HepG2 (cell line): Measurements from ENCODE around the gene SLC35G2. TPM values are rescaled to one million over a fixed set of nuclear protein-coding genes. Genes with fewer than 3 reads are reported as not detected.

Source experiments
- CBX1 ChIP-seq: IDR thresholded peaks from one replicate; pipeline ENCODE4 v1.6.1; 2016; ENCODE audit warnings: antibody characterized with exemption, low read depth
- DBP ChIP-seq: sonication (generic); formaldehyde crosslinking; IDR thresholded peaks from 2 replicates; pipeline ENCODE4 v1.4.0; 2020; ENCODE audit warnings: missing genetic modification reagents; ENCODE audit errors: not compliant biosample characterization
- ETV6 ChIP-seq: sonication (generic); formaldehyde crosslinking; conservative IDR thresholded peaks from 2 replicates; pipeline ENCODE4 v1.4.0; 2020; ENCODE audit warnings: missing genetic modification reagents
- HMGXB4 ChIP-seq, 2 experiments: sonication (generic) in 1 of 2; formaldehyde crosslinking in 1 of 2; IDR thresholded peaks; 2 replicates each; pipeline versions ENCODE4 v1.4.0 to v1.6.1; 2018 to 2020; ENCODE audit warnings: missing genetic modification reagents in 2 of 2, borderline replicate concordance in 1 of 2, low read depth in 1 of 2, mild to moderate bottlenecking in 1 of 2, missing biosample characterization in 1 of 2
- MTA1 ChIP-seq: sonication (generic); formaldehyde crosslinking; IDR thresholded peaks from 2 replicates; pipeline ENCODE4 v1.4.0; 2020; ENCODE audit warnings: missing genetic modification reagents, mild to moderate bottlenecking, borderline replicate concordance
- NFKBIZ ChIP-seq: IDR thresholded peaks from 2 replicates; pipeline ENCODE4 v1.6.1; 2018; ENCODE audit warnings: missing genetic modification reagents, missing compliant biosample characterization
- YEATS4 ChIP-seq: sonication (generic); formaldehyde crosslinking; IDR thresholded peaks from 2 replicates; pipeline ENCODE4 v1.4.0; 2020; ENCODE audit warnings: missing genetic modification reagents, borderline replicate concordance
- ZBTB21 ChIP-seq: sonication (generic); formaldehyde crosslinking; IDR thresholded peaks from 2 replicates; pipeline ENCODE4 v1.4.0; 2020; ENCODE audit warnings: missing genetic modification reagents
- ZBTB37 ChIP-seq: sonication (generic); formaldehyde crosslinking; IDR thresholded peaks from 2 replicates; pipeline ENCODE4 v1.4.0; 2020; ENCODE audit warnings: mild to moderate bottlenecking, missing genetic modification reagents
- ZHX1 ChIP-seq: sonication (generic); formaldehyde crosslinking; IDR thresholded peaks from 2 replicates; pipeline ENCODE4 v1.8.1; 2022; ENCODE audit warnings: low read depth, mild to moderate bottlenecking, missing genetic modification reagents
- ZNF3 ChIP-seq: IDR thresholded peaks from 2 replicates; pipeline ENCODE4 v1.7.0; 2017; ENCODE audit warnings: inconsistent platforms
- ZNF546 ChIP-seq: sonication (generic); formaldehyde crosslinking; conservative IDR thresholded peaks from 2 replicates; pipeline ENCODE4 v1.8.1; 2023; ENCODE audit warnings: mild to moderate bottlenecking, missing genetic modification reagents
- ZNF550 ChIP-seq: sonication (generic); formaldehyde crosslinking; IDR thresholded peaks from 2 replicates; pipeline ENCODE4 v1.4.0; 2020; ENCODE audit warnings: mild to moderate bottlenecking, missing genetic modification reagents, borderline replicate concordance
- ZNF607 ChIP-seq: sonication (generic); formaldehyde crosslinking; IDR thresholded peaks from 2 replicates; pipeline ENCODE4 v1.5.1; 2020; ENCODE audit warnings: missing genetic modification reagents, mild to moderate bottlenecking, borderline replicate concordance
- ZNF782 ChIP-seq: sonication (generic); formaldehyde crosslinking; IDR thresholded peaks from 2 replicates; pipeline ENCODE4 v1.4.0; 2020; ENCODE audit warnings: missing genetic modification reagents, mild to moderate bottlenecking, borderline replicate concordance
- polyA plus RNA-seq, 8 experiments: library from polyadenylated mRNA; depleted of rRNA in 3 of 8; stranded (reverse) in 7 of 8; unstranded in 1 of 8; fragments of >200 nt; fragmentation: Illumina TruSeq in 4 of 8; extraction: Trizol in 4 of 8; gene quantifications; 2 replicates each; pipeline versions ENCODE4 v1.2.1 to v1.2.3, GENCODE V29; 2011 to 2016; ENCODE audit warnings: low read depth in 4 of 8, missing spikeins in 1 of 8, mixed read lengths in 1 of 8; ENCODE audit not compliant: insufficient read depth in 1 of 8
- total RNA-seq, 5 experiments: library from RNA; depleted of rRNA; stranded (reverse); fragments of >200 nt; fragmentation: Illumina TruSeq; extraction: Trizol; gene quantifications; 2 replicates each; pipeline ENCODE4 v1.2.3, GENCODE V29; 2016; ENCODE audit warnings: low read depth in 1 of 5
- TF ChIP-seq, protein P1 (sequence below): sonication (generic); formaldehyde crosslinking; IDR thresholded peaks from 2 replicates; pipeline ENCODE4 v1.9.0; 2021; ENCODE audit warnings: missing genetic modification reagents, mild to moderate bottlenecking, borderline replicate concordance

SLC35G2 gene
- total and polyA plus RNA-seq, 2 of the 13 experiments (the other 11 are each of a cell fraction or from before 2014, with no cell fraction given), result 7.6 to 10.3 TPM

GRCh38 chr3:136819731-136820679 lies 1.1 kb downstream of the SLC35G2 start (continued):
- TF ChIP-seq ZNF550, result no peak
- no peak for TF ChIP-seq YEATS4 (CRISPR knock-in tag)
- no peak for TF ChIP-seq NFKBIZ (CRISPR knock-in tag)
- peak; percentile 58; the same call in 1 of the 2 replicates for TF ChIP-seq ZNF782 (CRISPR knock-in tag)
- TF ChIP-seq MTA1 (CRISPR knock-in tag), result no peak
- TF ChIP-seq ZBTB37 (CRISPR knock-in tag), result no peak
- no peak for TF ChIP-seq ZBTB21 (CRISPR knock-in tag)
- TF ChIP-seq ZHX1 (CRISPR knock-in tag), result no peak
- no peak for TF ChIP-seq DBP (CRISPR knock-in tag)
- TF ChIP-seq, protein P1, sequence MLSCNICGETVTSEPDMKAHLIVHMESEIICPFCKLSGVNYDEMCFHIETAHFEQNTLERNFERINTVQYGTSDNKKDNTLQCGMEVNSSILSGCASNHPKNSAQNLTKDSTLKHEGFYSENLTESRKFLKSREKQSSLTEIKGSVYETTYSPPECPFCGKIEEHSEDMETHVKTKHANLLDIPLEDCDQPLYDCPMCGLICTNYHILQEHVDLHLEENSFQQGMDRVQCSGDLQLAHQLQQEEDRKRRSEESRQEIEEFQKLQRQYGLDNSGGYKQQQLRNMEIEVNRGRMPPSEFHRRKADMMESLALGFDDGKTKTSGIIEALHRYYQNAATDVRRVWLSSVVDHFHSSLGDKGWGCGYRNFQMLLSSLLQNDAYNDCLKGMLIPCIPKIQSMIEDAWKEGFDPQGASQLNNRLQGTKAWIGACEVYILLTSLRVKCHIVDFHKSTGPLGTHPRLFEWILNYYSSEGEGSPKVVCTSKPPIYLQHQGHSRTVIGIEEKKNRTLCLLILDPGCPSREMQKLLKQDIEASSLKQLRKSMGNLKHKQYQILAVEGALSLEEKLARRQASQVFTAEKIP, result no peak
- TF ChIP-seq ETV6 (CRISPR knock-in tag), result no peak
- no peak for TF ChIP-seq ZNF546
- no peak for TF ChIP-seq ZNF3
- no peak for TF ChIP-seq CBX1
- peak in 1 of 2 experiments; percentile 40; a peak in 3 of 4 replicates for TF ChIP-seq HMGXB4 (CRISPR knock-in tag; IDR thresholded peaks at IDR 0.05; ENCODE audit: borderline replicate concordance in 1 of 2, low read depth in 1 of 2)
- TF ChIP-seq ZNF607 (CRISPR knock-in tag), result no peak
